Fibroblast of mammary gland (primary cell): Measurements from ENCODE around the gene SDR42E1.
A peak's percentile ranks its signal among the peaks of the same experiment; 100 is the strongest.

Experiments
- DNase-seq: peaks from one replicate; pipeline ENCODE4 v3.0.0-alpha.2; 2010; ENCODE audit warnings: low read depth
- H3K4me3 ChIP-seq: 2 replicates; pipeline ENCODE4 v1.5.1; 2011; ENCODE audit warnings: low read depth, mild to moderate bottlenecking, low read length, moderate library complexity; ENCODE audit not compliant: control insufficient read depth
- CTCF ChIP-seq: conservative IDR thresholded peaks from 2 replicates; pipeline ENCODE4 v1.5.1; 2011; ENCODE audit warnings: low read depth, low read length, inconsistent platforms; ENCODE audit not compliant: control insufficient read depth, insufficient read depth

Gene SDR42E1

DNA sequence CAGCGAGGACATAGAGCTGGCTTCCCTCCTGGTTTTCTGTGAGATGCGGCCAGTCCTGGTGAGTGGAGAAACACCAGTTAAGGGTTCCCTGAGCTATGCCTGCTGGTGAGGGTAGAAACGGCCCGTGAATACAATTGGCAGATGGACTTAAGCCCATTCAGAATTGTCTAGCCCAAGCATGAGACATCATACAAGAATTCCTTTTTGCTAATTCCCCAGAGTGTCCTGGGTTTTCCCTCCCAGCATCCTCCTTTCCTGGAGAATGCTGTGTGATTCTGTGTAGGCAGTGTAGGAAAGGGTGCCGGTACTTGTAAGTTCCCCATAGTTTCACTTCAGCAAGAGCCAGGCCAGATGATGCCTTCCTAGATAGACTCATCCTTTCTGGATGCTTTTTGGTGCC is 65.1 kb downstream of the SDR42E1 start:
- H3K4me3 ChIP-seq = no peak overlapping the region
- DNase-seq = peak; percentile 64
- TF ChIP-seq CTCF = no peak

DNA sequence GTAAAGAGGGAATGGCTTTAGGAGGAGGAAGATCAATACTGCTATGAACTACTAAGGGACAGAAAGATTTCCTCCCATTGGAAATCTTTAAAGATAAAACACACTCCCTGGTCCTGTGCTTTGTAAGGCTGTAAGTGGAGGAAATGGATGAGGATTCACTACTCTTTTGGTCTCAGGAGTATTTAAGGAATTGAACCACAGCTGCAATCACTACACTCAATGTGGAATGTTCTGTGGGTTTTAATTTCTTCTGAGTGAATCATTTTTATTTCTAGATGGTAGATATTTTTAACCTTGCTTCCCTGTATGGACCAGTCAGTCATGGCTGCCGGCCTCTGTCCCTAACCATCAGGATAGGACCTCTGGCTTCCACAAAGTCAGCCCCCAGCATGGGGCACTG is 65.6 kb downstream of the SDR42E1 start:
- H3K4me3 ChIP-seq = no peak overlapping the region
- peak; percentile 53 for DNase-seq
- no peak for TF ChIP-seq CTCF

DNA sequence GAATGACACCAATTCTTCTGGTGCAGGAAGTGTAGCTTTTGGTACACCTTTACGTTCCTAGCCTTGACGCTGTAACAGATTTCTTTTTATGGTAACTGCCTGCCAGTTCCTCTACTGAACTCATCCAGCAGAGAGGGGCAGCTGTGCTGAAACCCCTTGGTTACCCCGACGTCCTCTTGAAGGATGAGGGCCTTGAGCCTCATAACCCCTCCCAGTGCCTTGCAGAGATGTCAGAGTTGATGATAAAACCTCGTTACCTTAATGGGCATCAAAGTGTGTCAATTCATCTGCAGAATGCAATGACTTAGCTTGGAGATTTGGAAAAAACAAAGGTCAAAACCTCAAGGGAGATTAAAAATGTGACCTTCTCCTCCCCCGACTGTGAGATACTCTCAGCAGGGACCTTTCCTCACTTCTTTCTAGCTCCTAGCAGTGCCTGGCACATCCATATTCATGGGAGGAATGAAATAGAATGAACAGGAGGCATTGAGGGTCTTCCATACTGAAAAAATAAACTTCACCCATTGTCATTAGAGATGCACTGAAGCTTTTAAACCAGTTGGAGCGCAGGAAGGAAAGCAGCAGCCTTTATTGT is 69.2 kb downstream of the SDR42E1 start:
- H3K4me3 ChIP-seq = no peak overlapping the region
- DNase-seq = no peak
- no peak for TF ChIP-seq CTCF

GRCh38 chr16:81940781-81941560 is 70.3 kb downstream of the SDR42E1 start:
- H3K4me3 ChIP-seq = no peak overlapping the region
- peak; percentile 49 for TF ChIP-seq CTCF
- DNase-seq = peak; percentile 67

DNA sequence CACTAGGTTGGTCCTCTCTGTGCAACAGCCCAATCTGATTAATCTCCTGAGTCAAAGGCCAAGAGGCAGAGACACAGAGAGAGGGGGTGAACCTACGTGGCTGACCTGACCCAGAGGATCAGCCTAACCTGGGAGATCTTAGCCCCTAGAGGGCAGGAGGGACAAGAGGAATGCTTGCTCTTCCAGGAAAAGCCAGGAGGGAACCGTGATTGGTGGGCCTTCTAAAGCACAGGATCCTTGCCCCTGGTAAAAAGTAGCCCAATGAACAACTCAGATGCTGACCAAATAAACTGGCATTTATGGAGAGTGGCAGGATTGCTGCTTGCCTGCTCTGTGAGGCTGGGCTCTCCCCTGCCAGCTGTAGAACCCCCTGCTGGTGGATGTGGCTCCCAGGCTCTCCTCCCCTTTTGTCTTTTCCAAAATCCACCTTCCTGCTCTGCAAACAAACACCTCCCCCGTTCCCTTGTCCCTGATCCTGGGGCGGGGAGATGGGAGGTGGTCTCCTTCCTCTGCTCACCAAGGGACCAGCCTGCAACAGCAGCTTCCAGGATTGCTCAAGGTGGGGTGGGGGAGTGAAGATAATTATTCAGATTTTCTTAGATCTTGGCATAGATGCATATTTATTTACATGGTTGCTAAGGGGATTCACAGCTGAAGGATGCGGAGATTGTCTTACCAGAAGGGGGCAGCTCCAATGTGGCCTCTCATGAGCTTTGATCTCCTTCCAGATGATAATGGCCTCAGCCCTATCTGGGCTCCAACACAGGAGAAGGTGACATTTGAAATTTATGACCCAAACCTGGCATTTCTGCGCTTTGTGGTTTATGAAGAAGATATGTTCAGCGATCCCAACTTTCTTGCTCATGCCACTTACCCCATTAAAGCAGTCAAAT is 71.9 kb downstream of the SDR42E1 start:
- no peak overlapping the region for H3K4me3 ChIP-seq
- TF ChIP-seq CTCF = no peak
- no peak for DNase-seq
